Endothelial cell of umbilical vein (primary cell): ENCODE results near the gene ROBO2. TPM values are rescaled to one million over a fixed set of nuclear protein-coding genes. Genes with fewer than 3 reads are reported as not detected.

Source experiments
- BruUV-seq: library from RNA; stranded (reverse); fragments of 400-500 nt; replicated peaks from 2 replicates; lab custom pipeline; 2021; lab: Mats Ljungman, UMichigan
- CTCF ChIA-PET: fragments of 300-600, 350-600 bp; sonication (Branson Sonifier 250); formaldehyde crosslinking; loops from one replicate; lab custom pipeline; 2021; ENCODE audit warnings: antibody characterized with exemption, inconsistent platforms; lab: Charles Lee
- POLR2A ChIA-PET: fragments of 300-600, 350-600 bp; sonication (Branson Sonifier 250); formaldehyde crosslinking; loops from one replicate; lab custom pipeline; 2021; ENCODE audit warnings: antibody characterized with exemption, inconsistent platforms; lab: Charles Lee
- DNase-seq: peaks from one replicate; pipeline ENCODE4 v3.0.0-alpha.2; 2011; ENCODE audit warnings: low read depth, low spot score
- FAIRE-seq: peaks from 2 replicates; lab custom pipeline; 2011; peaks lifted over from hg19 to GRCh38; lab: Jason Lieb, UNC
- H2AFZ ChIP-seq: 2 replicates; pipeline ENCODE4 v1.6.0; 2012; ENCODE audit warnings: low read depth, low read length, control low read depth, inconsistent platforms
- H3K27ac ChIP-seq: 2 replicates; pipeline ENCODE4 v1.5.1; 2011; ENCODE audit warnings: low read depth, mild to moderate bottlenecking, control low read depth, low read length, moderate library complexity; ENCODE audit not compliant: insufficient read depth
- H3K27me3 ChIP-seq, 2 experiments: 2 replicates each; pipeline versions ENCODE4 v1.6.0 to v1.6.1; 2011; ENCODE audit warnings: low read length in 2 of 2, mixed read lengths in 1 of 2; ENCODE audit not compliant: control insufficient read depth in 2 of 2, insufficient read depth in 2 of 2
- H3K36me3 ChIP-seq, 2 experiments: 2 replicates in 1 of 2; 3 replicates in 1 of 2; pipeline ENCODE4 v1.5.1; 2011; ENCODE audit warnings: low read length in 2 of 2, mild to moderate bottlenecking in 1 of 2, moderate library complexity in 1 of 2; ENCODE audit not compliant: control insufficient read depth in 2 of 2, insufficient read depth in 2 of 2; ENCODE audit errors: extremely low read depth in 1 of 2
- H3K4me1 ChIP-seq: 3 replicates; pipeline ENCODE4 v1.5.1; 2011; ENCODE audit warnings: mild to moderate bottlenecking, low read length; ENCODE audit not compliant: control insufficient read depth, insufficient read depth; ENCODE audit errors: extremely low read depth
- H3K4me2 ChIP-seq: 2 replicates; pipeline ENCODE4 v1.6.1; 2011; ENCODE audit warnings: low read length, control low read depth, mixed read lengths; ENCODE audit not compliant: insufficient read depth
- H3K4me3 ChIP-seq, 3 experiments: fragments of 200-600 bp in 1 of 3; sonication (generic), shearing (Covaris generic) in 1 of 3; replicated peaks in 1 of 3; 2 replicates each; pipeline ENCODE4 v1.5.1; 2011 to 2016; ENCODE audit warnings: control low read depth in 3 of 3, low read length in 3 of 3, mild to moderate bottlenecking in 2 of 3, inconsistent platforms in 1 of 3, low read depth in 1 of 3, moderate library complexity in 1 of 3; ENCODE audit not compliant: insufficient read depth in 1 of 3
- H3K79me2 ChIP-seq: 2 replicates; pipeline ENCODE4 v1.6.0; 2012; ENCODE audit warnings: low read length, inconsistent platforms; ENCODE audit not compliant: control insufficient read depth, insufficient read depth
- H3K9ac ChIP-seq: replicated peaks from 2 replicates; pipeline ENCODE3; 2011; ENCODE audit warnings: low read length, control low read depth; ENCODE audit not compliant: insufficient read depth; ENCODE audit errors: extremely low read depth
- H3K9me1 ChIP-seq: replicated peaks from 3 replicates; pipeline ENCODE4 v1.6.0; 2011; ENCODE audit warnings: mild to moderate bottlenecking, low read length; ENCODE audit not compliant: control insufficient read depth, insufficient read depth; ENCODE audit errors: extremely low read depth
- H3K9me3 ChIP-seq: replicated peaks from 2 replicates; pipeline ENCODE4 v1.5.1; 2012; ENCODE audit warnings: low read length, inconsistent platforms; ENCODE audit not compliant: control insufficient read depth, insufficient read depth
- H4K20me1 ChIP-seq: replicated peaks from 2 replicates; pipeline ENCODE3; 2011; ENCODE audit warnings: mild to moderate bottlenecking, low read length; ENCODE audit not compliant: control insufficient read depth, insufficient read depth; ENCODE audit errors: extremely low read depth
- EZH2 ChIP-seq: IDR thresholded peaks from 2 replicates; pipeline ENCODE4 v1.6.1; 2012; ENCODE audit warnings: borderline replicate concordance, low read depth, mild to moderate bottlenecking, moderate library complexity, low read length, inconsistent platforms; ENCODE audit not compliant: severe bottlenecking
- GATA2 ChIP-seq: IDR thresholded peaks from 2 replicates; pipeline ENCODE4 v1.7.0; 2011; ENCODE audit warnings: low read depth, mild to moderate bottlenecking, moderate library complexity, mixed read lengths, low read length; ENCODE audit not compliant: insufficient read length, insufficient read depth
- MYC ChIP-seq: IDR thresholded peaks from one replicate; pipeline ENCODE4 v1.6.1; 2011; ENCODE audit warnings: mild to moderate bottlenecking, low read depth, low read length
- POLR2A ChIP-seq: IDR thresholded peaks from 2 replicates; pipeline ENCODE4 v1.6.1; 2012; ENCODE audit warnings: low read depth, mild to moderate bottlenecking, control low read depth, low read length
- POLR2AphosphoS5 ChIP-seq: IDR thresholded peaks from 2 replicates; pipeline ENCODE4 v1.6.1; 2012; ENCODE audit warnings: low read depth, mild to moderate bottlenecking, control low read depth, low read length, moderate library complexity; ENCODE audit not compliant: insufficient read depth
- dilution Hi-C: fragments of 300-500 bp; cut with MboI; formaldehyde crosslinking; loops from one replicate; pipeline ENCODE4 v1.15.0; 2019; ENCODE audit warnings: low sequenced_read_pairs; ENCODE audit not compliant: extremely low pct_ligation_motif_present
- intact Hi-C: fragments of 100-400 bp; cut with micrococcal nuclease; formaldehyde crosslinking; loops from one replicate; pipeline ENCODE4 v1.10.0; 2022
- polyA plus RNA-seq, 4 experiments: library from polyadenylated mRNA; depleted of rRNA in 3 of 4; stranded (reverse) in 3 of 4; unstranded in 1 of 4; fragments of >200 nt; gene quantifications; 2 replicates each; pipeline versions ENCODE4 v1.2.1 to v1.2.3, GENCODE V29; 2011 to 2012; ENCODE audit warnings: missing spikeins in 1 of 4
- total RNA-seq: library from RNA; stranded (reverse); gene quantifications from 2 replicates; pipeline ENCODE4 v1.2.3, GENCODE V29; 2021
- TF ChIP-seq, protein P1 (sequence below): IDR thresholded peaks from 2 replicates; pipeline ENCODE4 v1.6.1; 2011; ENCODE audit not compliant: insufficient read depth, insufficient read length
- TF ChIP-seq, protein P2 (sequence below), 2 donors: IDR thresholded peaks; 1 replicate in 1 of 2; 2 replicates in 1 of 2; pipeline ENCODE4 v1.5.1; 2011; ENCODE audit warnings: low read length in 2 of 2, mild to moderate bottlenecking in 2 of 2, moderate library complexity in 2 of 2, control low read depth in 1 of 2, inconsistent platforms in 1 of 2, low read depth in 1 of 2; ENCODE audit not compliant: insufficient read depth in 1 of 2; ENCODE audit errors: extremely low read depth in 1 of 2

The ROBO2 gene
- total and polyA plus RNA-seq, 2 donors (not counting 3 experiments of a cell fraction or from before 2014, with no cell fraction given), result not detected

DNA sequence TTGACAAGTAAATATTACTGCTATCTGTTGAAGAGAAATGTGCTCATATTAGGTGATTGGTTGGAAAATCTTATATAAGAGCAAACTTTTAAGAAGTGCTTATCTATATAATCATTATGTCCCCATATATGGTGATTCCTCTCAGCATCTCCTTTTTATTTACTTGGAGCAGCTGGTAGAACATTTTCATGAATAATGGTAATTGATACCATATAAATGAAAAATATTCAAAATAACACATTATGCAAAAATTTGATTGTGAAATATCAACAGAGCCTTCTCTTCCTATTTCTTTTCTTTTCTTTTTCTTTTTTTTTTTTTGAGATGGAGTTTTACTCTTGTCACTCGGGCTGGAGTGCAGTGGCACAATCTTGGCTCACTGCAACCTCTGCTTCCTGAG lies 56.2 kb downstream of the ROBO2 start:
- BruUV-seq, result no TSS peak

More for the DNA sequence above, 56.2 kb downstream of the ROBO2 start:
- intact Hi-C loops (no loop called here), dilution Hi-C loops (no loop called here)
- no peaks in the 10 kb centered on the region for H4K20me1 ChIP-seq
- H2AFZ ChIP-seq, result no peak overlapping the region
- no peaks in the 10 kb centered on the region for H3K36me3 ChIP-seq
- ChIA-PET POLR2A (no interaction called here), CTCF (no interaction called here)
- DNase-seq (no peak), FAIRE-seq (no peak)
- H3K4me3 ChIP-seq, result no peak overlapping the region
- no peak overlapping the region for H3K27ac ChIP-seq
- no peak overlapping the region for H3K9ac ChIP-seq
- TF ChIP-seq EZH2 (no peak), POLR2AphosphoS5 (no peak), GATA2 (no peak), MYC (no peak), POLR2A (no peak)
- TF ChIP-seq, protein P1, sequence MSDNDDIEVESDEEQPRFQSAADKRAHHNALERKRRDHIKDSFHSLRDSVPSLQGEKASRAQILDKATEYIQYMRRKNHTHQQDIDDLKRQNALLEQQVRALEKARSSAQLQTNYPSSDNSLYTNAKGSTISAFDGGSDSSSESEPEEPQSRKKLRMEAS, result no peak
- TF ChIP-seq, protein P2, sequence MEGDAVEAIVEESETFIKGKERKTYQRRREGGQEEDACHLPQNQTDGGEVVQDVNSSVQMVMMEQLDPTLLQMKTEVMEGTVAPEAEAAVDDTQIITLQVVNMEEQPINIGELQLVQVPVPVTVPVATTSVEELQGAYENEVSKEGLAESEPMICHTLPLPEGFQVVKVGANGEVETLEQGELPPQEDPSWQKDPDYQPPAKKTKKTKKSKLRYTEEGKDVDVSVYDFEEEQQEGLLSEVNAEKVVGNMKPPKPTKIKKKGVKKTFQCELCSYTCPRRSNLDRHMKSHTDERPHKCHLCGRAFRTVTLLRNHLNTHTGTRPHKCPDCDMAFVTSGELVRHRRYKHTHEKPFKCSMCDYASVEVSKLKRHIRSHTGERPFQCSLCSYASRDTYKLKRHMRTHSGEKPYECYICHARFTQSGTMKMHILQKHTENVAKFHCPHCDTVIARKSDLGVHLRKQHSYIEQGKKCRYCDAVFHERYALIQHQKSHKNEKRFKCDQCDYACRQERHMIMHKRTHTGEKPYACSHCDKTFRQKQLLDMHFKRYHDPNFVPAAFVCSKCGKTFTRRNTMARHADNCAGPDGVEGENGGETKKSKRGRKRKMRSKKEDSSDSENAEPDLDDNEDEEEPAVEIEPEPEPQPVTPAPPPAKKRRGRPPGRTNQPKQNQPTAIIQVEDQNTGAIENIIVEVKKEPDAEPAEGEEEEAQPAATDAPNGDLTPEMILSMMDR (IDR thresholded peaks at IDR 0.05; ENCODE audit: extremely low read depth in 1 of 2, insufficient read depth in 1 of 2, low read depth in 1 of 2, low read length in 2 of 2), result no peak
- H3K4me1 ChIP-seq, result no peaks in the 10 kb centered on the region
- H3K4me2 ChIP-seq, result no peak overlapping the region
- H3K9me1 ChIP-seq, result no peaks in the 10 kb centered on the region
- no peaks in the 10 kb centered on the region for H3K79me2 ChIP-seq
- H3K27me3 ChIP-seq, result no peaks in the 10 kb centered on the region
- H3K9me3 ChIP-seq, result no peaks in the 10 kb centered on the region
